ENCODE measurements around the gene ZCCHC8. TPM values are rescaled to one million over a fixed set of nuclear protein-coding genes. Genes with fewer than 3 reads are reported as not detected.
"Not testable (repeated sequence)": the region's sequence is repeated elsewhere in the genome, so short reads cannot be mapped to it uniquely, and the experiment has no call there.

ZCCHC8 gene
- total and polyA plus RNA-seq, 8 donors: 7.8 to 110 (median 21.7) TPM

- Histone ChIP-seq H3K4me3 (no peak overlapping the region), H3K9me3 (no peaks in the 10 kb centered on the region), H3K36me3 (peaks cover 87 to 98% (median 97%) of the 10 kb centered on the region in 4 donors), H3K27me3 (no peaks in the 10 kb centered on the region), H3K4me1 (peaks cover 8 to 43% (median 22%) of the 10 kb centered on the region in 4 donors), H3K27ac (no peak overlapping the region)
- TF ChIP-seq, protein P1, sequence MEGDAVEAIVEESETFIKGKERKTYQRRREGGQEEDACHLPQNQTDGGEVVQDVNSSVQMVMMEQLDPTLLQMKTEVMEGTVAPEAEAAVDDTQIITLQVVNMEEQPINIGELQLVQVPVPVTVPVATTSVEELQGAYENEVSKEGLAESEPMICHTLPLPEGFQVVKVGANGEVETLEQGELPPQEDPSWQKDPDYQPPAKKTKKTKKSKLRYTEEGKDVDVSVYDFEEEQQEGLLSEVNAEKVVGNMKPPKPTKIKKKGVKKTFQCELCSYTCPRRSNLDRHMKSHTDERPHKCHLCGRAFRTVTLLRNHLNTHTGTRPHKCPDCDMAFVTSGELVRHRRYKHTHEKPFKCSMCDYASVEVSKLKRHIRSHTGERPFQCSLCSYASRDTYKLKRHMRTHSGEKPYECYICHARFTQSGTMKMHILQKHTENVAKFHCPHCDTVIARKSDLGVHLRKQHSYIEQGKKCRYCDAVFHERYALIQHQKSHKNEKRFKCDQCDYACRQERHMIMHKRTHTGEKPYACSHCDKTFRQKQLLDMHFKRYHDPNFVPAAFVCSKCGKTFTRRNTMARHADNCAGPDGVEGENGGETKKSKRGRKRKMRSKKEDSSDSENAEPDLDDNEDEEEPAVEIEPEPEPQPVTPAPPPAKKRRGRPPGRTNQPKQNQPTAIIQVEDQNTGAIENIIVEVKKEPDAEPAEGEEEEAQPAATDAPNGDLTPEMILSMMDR (IDR thresholded peaks at IDR 0.05): no peak
- TF ChIP-seq EP300 (IDR thresholded peaks at IDR 0.05) (no peak), POLR2A (IDR thresholded peaks at IDR 0.05) (no peak), POLR2AphosphoS5 (IDR thresholded peaks at IDR 0.05) (peak in 1 of 3 donors; percentile 17)
- 40 to 70% (median 59%) methylated on average over 2 to 5 of the region's 5 CpGs for WGBS, 5 donors
- intact Hi-C loops (cut with DNase I; ENCODE audit: low total_unique reads): no loop called here
- DNase-seq: no peak
These were observed 17.1 kb upstream of the ZCCHC8 start for GRCh38 chr12:122517877-122518276.

- 89 to 93% (median 91%) methylated on average over 13 of the region's 13 CpGs for WGBS, 5 donors
- Histone ChIP-seq H3K4me3 (no peak overlapping the region), H3K27me3 (no peaks in the 10 kb centered on the region), H3K4me1 (peaks cover 0 to 32% (median 10%) of the 10 kb centered on the region in 4 donors), H3K36me3 (peaks cover 94 to 100% (median 100%) of the 10 kb centered on the region in 4 donors), H3K9me3 (no peaks in the 10 kb centered on the region), H3K27ac (no peak overlapping the region)
- TF ChIP-seq, protein P1 (IDR thresholded peaks at IDR 0.05): no peak
- no peak for TF ChIP-seq POLR2A (IDR thresholded peaks at IDR 0.05)
- TF ChIP-seq POLR2AphosphoS5 (IDR thresholded peaks at IDR 0.05): no peak
- TF ChIP-seq EP300 (IDR thresholded peaks at IDR 0.05): no peak
- intact Hi-C loops (cut with DNase I; ENCODE audit: low total_unique reads): no loop called here
- DNase-seq: no peak
These were observed 16.0 kb upstream of the ZCCHC8 start for GRCh38 chr12:122516544-122517361.

- Histone ChIP-seq H3K27me3 (no peaks in the 10 kb centered on the region), H3K4me1 (peaks cover 0 to 20% (median 5%) of the 10 kb centered on the region in 4 donors), H3K9me3 (no peaks in the 10 kb centered on the region), H3K27ac (no peak overlapping the region), H3K4me3 (no peak overlapping the region), H3K36me3 (peaks cover 93 to 100% (median 100%) of the 10 kb centered on the region in 4 donors)
- no peak for DNase-seq
- WGBS, 5 donors: 91 to 96% (median 93%) methylated on average over 2 of the region's 2 CpGs
- intact Hi-C loops (cut with DNase I; ENCODE audit: low total_unique reads): no loop called here
- TF ChIP-seq, protein P1 (IDR thresholded peaks at IDR 0.05): no peak
- TF ChIP-seq POLR2AphosphoS5 (IDR thresholded peaks at IDR 0.05): no peak
- no peak for TF ChIP-seq EP300 (IDR thresholded peaks at IDR 0.05)
- no peak for TF ChIP-seq POLR2A (IDR thresholded peaks at IDR 0.05)
These were observed 14.5 kb upstream of the ZCCHC8 start for GRCh38 chr12:122515275-122515674.

DNA sequence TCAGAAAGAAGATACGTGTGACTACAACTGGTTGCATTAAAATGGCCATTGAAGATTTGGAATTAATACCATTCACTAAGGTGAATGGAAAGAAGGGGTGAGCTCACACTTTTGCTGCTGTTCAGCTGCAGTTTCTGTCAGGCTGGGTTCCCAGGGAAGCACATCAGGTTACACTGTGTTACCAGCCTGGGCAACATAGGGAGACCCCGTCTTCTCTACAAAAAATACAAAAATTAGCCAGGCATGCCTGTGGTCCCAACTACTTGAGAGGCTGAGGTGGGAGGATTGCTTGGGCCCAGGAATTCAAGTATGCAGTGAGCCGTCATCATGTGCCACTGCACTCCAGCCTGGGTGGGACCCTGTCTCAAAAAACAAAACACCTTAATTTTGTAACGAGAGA lies 12.9 kb upstream of the ZCCHC8 start:
- H3K9me3 ChIP-seq: no peaks in the 10 kb centered on the region
- TF ChIP-seq, protein P1 (IDR thresholded peaks at IDR 0.05): no peak
- TF ChIP-seq POLR2AphosphoS5 (IDR thresholded peaks at IDR 0.05) (no peak), POLR2A (IDR thresholded peaks at IDR 0.05) (no peak), EP300 (IDR thresholded peaks at IDR 0.05) (no peak)
- H3K27ac ChIP-seq: no peak overlapping the region
- peaks cover 0 to 12% (median 0%) of the 10 kb centered on the region in 4 donors for H3K4me1 ChIP-seq
- intact Hi-C loops (cut with DNase I; ENCODE audit: low total_unique reads): no loop called here
- 86 to 93% (median 93%) methylated on average over 4 of the region's 4 CpGs for WGBS, 5 donors
- no peak overlapping the region for H3K4me3 ChIP-seq
- no peaks in the 10 kb centered on the region for H3K27me3 ChIP-seq
- no peak for DNase-seq
- H3K36me3 ChIP-seq: peaks cover 92 to 100% (median 100%) of the 10 kb centered on the region in 4 donors

- H3K27ac ChIP-seq; H3K27me3 ChIP-seq; DNase-seq; H3K4me3 ChIP-seq; H3K9me3 ChIP-seq; intact Hi-C loops (cut with DNase I; ENCODE audit: low total_unique reads); H3K4me1 ChIP-seq: not testable (repeated sequence)
- WGBS, 5 donors: 87 to 91% (median 88%) methylated on average over 3 of the region's 3 CpGs
- peaks cover 92 to 100% (median 100%) of the 10 kb centered on the region in 4 donors for H3K36me3 ChIP-seq
These were observed 12.3 kb upstream of the ZCCHC8 start for GRCh38 chr12:122513028-122513427.

All from stomach (tissue), 9 donors.